HG03159 (cell line): ENCODE results near the gene C1QTNF5.

Experiments used
- ATAC-seq: cut with Tn5 transposase; IDR thresholded peaks from one replicate; pipeline ENCODE4 v1.9.1; 2021; ENCODE audit warnings: mild to moderate bottlenecking, moderate library complexity; ENCODE audit not compliant: unreplicated experiment

The C1QTNF5 gene

GRCh38 chr11:119373059-119373920, 32.6 kb upstream of the C1QTNF5 start:
- no peak for ATAC-seq

DNA sequence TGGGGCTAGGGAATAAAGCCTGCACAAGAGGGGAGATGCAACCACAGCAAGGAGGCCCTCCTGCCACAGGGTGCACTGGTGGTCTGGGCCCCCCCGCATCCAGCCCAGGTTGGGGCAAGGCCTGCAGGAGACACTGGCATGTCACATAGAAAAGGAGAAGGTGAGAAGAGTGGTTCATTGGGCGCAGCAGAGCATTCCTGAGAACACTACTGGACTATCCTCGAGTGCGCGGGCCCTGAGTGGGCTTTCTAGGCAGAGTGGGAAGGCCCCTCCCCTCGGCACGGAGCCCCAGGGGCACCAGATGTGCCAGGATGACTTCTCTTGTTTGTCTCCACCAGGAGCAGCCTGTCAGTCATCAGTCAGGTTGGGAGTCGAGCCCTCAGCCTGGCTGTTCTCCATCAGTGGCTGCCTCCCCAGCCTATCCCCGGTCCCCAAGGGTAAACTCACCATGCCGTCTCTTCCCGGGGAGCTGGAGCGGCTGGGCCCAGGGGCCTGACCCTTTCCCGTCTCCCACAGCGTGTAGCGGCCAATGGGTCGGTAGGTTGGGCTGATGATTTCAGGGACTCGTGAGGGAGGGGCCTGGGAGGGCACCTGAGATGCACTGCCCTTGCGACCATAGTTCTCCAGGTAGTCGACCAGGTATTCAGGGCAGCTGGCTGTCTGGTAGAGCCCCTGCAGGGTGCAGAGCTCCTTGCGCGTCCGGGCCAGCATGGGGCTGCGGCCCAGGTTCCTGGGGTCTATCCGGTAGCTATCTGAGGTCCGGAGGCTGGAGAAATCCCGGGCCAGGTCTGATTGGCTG, 31.8 kb upstream of the C1QTNF5 start:
- ATAC-seq, result no peak

DNA sequence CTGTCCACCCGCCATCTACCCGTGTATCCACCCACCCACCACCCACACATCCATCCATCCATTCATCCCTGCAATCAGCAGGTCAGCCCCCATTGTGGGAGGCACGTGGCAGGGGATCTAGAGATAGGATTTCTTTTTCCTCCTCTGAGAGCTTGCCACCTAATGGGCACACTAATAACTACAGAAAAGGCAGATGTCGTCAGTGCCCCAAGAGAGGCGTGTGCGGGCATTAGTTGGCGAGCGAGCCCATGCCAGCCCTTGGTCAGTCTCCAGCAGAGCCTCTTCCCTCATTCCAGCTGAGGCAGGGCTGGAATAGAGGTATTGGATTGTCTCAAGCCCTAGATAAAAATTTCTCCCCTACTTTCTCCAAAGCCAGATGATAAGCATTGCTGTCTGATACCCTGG, 31.1 kb upstream of the C1QTNF5 start:
- no peak for ATAC-seq

GRCh38 chr11:119371067-119371601, 30.5 kb upstream of the C1QTNF5 start:
- no peak for ATAC-seq

DNA sequence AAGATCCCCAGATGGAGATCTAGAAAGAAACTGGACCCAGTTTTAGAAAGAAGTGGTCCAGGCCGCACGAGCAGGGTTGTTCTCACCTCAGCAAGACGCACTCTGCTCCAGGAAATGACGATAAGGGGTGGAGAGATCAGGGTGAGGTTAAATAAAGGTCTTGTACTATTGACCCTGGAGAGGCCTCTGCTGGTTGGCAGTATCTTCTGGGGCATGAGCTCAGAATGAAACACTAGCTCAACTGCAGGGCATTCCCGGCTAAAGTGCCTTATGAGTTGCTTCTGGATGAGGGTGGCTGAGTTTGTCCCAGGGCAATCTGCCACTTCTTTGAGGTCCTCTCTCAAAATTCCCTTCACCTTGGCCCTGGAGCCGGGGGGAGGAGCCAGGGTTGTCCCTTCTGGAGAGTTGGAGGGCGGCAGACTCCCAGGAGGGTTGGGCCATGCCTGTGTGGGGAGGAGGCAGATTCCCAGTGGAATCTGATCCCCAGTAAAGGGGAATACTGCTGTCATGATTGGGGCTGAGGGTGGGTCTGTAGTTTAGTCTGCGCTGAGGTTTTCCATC, 29.9 kb upstream of the C1QTNF5 start:
- ATAC-seq, result no peak

GRCh38 chr11:119369132-119369925, 28.6 kb upstream of the C1QTNF5 start:
- no peak for ATAC-seq

GRCh38 chr11:119368121-119369034, 27.7 kb upstream of the C1QTNF5 start:
- ATAC-seq, result no peak

DNA sequence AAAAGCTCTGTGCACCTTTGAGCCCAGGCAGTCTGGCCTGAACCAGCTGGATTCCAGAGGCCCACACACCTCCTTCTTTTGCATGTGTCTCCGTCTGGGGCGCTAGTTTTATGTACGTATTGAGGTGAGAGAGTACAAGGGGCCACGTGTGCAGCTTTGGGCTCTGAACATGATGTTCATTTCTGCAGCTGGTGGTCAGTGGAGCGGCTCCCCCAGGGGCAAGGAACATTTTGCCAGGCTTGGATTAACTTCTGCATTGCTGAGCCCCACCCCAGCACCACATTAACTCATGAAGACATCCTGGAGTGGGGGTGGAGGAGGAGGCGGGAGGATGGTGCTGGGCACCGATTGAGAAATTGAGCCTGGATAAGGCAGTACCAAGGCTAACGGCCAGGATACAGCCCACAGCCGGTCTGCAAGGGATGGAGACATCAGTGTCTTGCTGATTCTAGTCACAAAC, 27.0 kb upstream of the C1QTNF5 start:
- no peak for ATAC-seq

DNA sequence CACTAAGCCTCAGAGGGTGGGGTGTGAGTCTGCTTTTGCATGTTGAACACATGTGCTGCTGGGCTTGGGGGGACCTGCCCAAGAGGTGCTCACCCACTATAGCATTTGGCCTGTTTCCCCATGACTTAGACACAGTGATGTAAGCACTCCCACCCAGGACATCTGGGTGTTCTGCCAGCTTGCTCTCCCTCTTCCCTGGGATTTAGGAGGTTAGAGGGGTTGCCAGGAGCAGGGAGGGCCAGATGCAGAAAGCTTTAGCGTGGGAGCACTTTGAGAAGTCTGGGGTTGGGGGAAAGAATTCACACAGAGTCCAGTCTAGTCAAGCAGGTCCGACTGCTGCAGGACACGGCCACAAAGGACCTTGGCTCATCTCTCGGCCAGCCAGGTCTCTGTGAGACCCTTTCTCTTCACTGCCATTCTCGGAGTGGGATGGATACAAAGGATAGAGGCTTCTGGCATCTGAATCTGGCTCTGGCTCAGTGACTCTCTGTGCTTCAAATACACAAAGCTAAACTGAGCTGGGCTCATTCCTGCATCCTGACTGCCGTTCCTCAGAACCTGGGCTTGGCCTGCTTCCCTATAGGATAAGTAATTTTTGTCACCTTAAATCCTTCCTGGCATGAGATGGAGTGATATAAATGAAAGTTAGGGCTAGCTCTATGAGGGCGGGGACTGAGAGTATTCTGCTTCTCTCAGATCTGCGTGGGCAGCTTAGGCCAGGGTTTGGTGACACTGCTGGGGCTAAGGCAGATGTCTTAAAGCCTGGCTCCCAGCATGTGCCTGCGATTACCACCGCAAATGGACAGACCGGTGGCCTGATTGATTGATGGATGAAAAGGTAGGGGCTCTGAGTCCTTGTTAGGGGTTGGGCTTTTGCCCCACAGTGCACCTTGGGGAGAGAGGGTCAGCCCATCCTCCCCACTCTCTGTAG, 26.3 kb upstream of the C1QTNF5 start:
- no peak for ATAC-seq

- no peak for ATAC-seq
Measured at GRCh38 chr11:119365071-119365591, 24.4 kb upstream of the C1QTNF5 start.

GRCh38 chr11:119363851-119364590, 23.3 kb upstream of the C1QTNF5 start:
- no peak for ATAC-seq

- no peak for ATAC-seq
Measured at GRCh38 chr11:119363081-119363850, 22.6 kb upstream of the C1QTNF5 start.

DNA sequence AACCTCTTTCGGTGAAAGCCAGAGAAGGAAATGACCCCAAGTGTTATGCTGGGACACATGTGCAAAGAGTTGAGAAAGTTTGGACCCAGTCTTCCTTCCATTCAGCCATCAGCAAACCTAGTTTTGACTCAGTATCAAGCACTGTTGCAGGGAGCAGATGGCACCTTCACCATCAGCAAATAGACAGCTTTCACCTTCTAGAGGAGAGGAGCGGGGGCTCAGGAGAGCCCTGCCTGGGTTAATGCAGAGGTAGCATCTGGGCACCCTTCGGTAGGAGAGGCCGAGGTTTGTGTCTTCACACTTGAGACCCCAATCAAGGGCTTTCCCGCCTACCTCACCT, 22.0 kb upstream of the C1QTNF5 start:
- ATAC-seq, result no peak

- ATAC-seq, result no peak
Measured at GRCh38 chr11:119361941-119362725, 21.4 kb upstream of the C1QTNF5 start.

DNA sequence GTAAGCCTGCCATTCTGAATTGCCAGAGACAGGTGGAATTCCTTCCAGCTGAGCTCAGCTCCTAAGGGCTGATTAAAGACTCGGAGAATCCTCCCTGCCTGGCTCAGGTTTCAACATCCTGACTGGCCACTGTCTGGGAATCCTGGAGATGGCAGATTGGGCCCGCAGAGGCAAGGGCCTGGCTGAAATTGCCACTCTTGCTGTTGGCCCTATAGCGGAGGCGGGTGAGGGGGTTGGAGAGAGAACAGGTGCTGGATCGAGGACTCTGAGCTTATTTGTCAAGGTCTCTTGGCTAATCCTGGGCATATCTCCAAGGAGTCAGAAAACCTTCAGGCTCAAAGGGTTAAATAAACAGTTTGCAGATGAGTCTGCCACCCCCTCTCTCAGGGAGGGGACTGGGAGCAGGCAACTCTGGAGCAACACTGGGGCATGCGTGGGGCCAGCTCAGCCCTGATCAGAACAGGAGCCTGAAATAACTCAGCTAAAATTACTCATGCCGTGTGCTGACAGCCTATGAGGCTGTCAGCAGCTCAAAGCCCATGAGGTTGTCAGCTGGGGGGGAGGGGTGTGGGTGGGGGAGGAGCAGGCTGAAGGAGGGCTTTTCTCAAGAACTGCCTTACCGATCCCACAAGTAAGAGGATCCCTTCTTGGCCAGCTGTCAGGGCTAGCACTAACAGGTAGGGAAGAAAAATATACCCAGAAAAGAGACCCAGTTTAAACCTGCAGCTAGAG, 20.5 kb upstream of the C1QTNF5 start:
- no peak for ATAC-seq
